Gastrocnemius medialis (tissue), 4 donors: ENCODE data around the gene VWA8.

Source experiments
- POLR2A ChIP-seq, 2 donors: fragments of 450-650 bp; IDR thresholded peaks; one replicate each; pipeline ENCODE4 v1.6.1; 2017; ENCODE audit warnings: antibody characterized with exemption in 2 of 2, mild to moderate bottlenecking in 2 of 2, moderate library complexity in 2 of 2
- TF ChIP-seq, protein P1 (sequence below), 5 experiments: fragments of 450-650 bp in 3 of 5; fragments of 200-600 bp in 2 of 5; sonication (generic) in 2 of 5; IDR thresholded peaks in 4 of 5; conservative IDR thresholded peaks in 1 of 5; 1 replicate in 4 of 5; 2 replicates in 1 of 5; pipeline ENCODE4 v1.5.1; 2016 to 2019; ENCODE audit warnings: antibody characterized with exemption in 5 of 5, mild to moderate bottlenecking in 3 of 5, moderate library complexity in 3 of 5

DNA sequence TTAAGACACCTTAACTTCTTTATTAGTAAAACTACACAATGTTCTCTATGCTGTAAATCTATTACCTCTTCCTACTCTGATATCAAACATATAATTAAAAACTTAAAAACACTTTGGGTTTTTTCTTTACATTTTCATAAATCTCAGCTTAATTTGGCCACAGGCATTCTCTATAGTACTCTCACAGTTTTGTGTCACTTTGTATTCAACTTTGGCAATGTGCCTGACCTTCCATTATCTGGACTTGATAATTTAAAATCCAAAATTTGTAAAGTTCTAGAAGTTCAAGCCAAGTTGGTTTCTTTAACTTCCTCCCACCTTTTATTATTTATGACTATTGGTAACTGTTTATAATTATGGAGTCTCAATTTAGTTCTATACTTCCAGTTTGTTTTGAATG, 46.4 kb downstream of the VWA8 start:
- TF ChIP-seq, protein P1, sequence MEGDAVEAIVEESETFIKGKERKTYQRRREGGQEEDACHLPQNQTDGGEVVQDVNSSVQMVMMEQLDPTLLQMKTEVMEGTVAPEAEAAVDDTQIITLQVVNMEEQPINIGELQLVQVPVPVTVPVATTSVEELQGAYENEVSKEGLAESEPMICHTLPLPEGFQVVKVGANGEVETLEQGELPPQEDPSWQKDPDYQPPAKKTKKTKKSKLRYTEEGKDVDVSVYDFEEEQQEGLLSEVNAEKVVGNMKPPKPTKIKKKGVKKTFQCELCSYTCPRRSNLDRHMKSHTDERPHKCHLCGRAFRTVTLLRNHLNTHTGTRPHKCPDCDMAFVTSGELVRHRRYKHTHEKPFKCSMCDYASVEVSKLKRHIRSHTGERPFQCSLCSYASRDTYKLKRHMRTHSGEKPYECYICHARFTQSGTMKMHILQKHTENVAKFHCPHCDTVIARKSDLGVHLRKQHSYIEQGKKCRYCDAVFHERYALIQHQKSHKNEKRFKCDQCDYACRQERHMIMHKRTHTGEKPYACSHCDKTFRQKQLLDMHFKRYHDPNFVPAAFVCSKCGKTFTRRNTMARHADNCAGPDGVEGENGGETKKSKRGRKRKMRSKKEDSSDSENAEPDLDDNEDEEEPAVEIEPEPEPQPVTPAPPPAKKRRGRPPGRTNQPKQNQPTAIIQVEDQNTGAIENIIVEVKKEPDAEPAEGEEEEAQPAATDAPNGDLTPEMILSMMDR (IDR thresholded peaks at IDR 0.05 in 4 of 5, conservative IDR thresholded peaks at IDR 0.05 in 1 of 5) = no peak
- no peak for TF ChIP-seq POLR2A (IDR thresholded peaks at IDR 0.05)
